Measurements from ENCODE around the gene TTC33. TPM values are rescaled to one million over a fixed set of nuclear protein-coding genes. Genes with fewer than 3 reads are reported as not detected.
A peak's percentile ranks its signal among the peaks of the same experiment; 100 is the strongest.

Gene TTC33
- total RNA-seq, 4 donors from 2014 or later: 6.4 to 67.3 (median 17.4) TPM

GRCh38 chr5:40555886-40556285, 199.9 kb downstream of the TTC33 start:
- DNase-seq: no peak
- intact Hi-C loops (cut with DNase I; ENCODE audit: low total_unique reads): no loop called here
- peaks cover 0 to 14% (median 4%) of the 10 kb centered on the region in 4 donors for H3K4me1 ChIP-seq
- no peak overlapping the region for H3K27ac ChIP-seq
- 69 to 79% methylated on average over 1 of the region's 1 CpG for WGBS, 2 donors (ENCODE audit: low coverage in 1 of 2)
- H3K36me3 ChIP-seq: no peaks in the 10 kb centered on the region
- no peaks in the 10 kb centered on the region for H3K9me3 ChIP-seq
- no peak overlapping the region for H3K4me3 ChIP-seq
- H3K27me3 ChIP-seq: no peaks in the 10 kb centered on the region
- no peak for TF ChIP-seq CTCF (IDR thresholded peaks at IDR 0.05)
- TF ChIP-seq POLR2AphosphoS5 (IDR thresholded peaks at IDR 0.05): no peak
- no peak for TF ChIP-seq POLR2A (IDR thresholded peaks at IDR 0.05)
- no peak for TF ChIP-seq EP300 (IDR thresholded peaks at IDR 0.05; ENCODE audit: low read depth)
- in situ Hi-C loops (cut with MboI; ENCODE audit: low pct_ligation_motif_present in 1 of 4, low pct_unique_long_range_greater_than_20kb in 1 of 4, low sequenced_read_pairs in 3 of 4): no loop called here

- Histone ChIP-seq H3K4me3 (no peak overlapping the region), H3K4me1 (peaks cover 0 to 14% (median 4%) of the 10 kb centered on the region in 4 donors), H3K27ac (no peak overlapping the region), H3K27me3 (no peaks in the 10 kb centered on the region), H3K36me3 (no peaks in the 10 kb centered on the region), H3K9me3 (no peaks in the 10 kb centered on the region)
- DNase-seq: peak; percentile 14
- in situ Hi-C loops (cut with MboI; ENCODE audit: low pct_ligation_motif_present in 1 of 4, low pct_unique_long_range_greater_than_20kb in 1 of 4, low sequenced_read_pairs in 3 of 4): no loop called here
- WGBS, 2 donors (ENCODE audit: low coverage in 1 of 2): 68 to 78% methylated on average over 1 of the region's 1 CpG
- TF ChIP-seq POLR2A (IDR thresholded peaks at IDR 0.05) (no peak), POLR2AphosphoS5 (IDR thresholded peaks at IDR 0.05) (no peak), EP300 (IDR thresholded peaks at IDR 0.05; ENCODE audit: low read depth) (no peak), CTCF (IDR thresholded peaks at IDR 0.05) (no peak)
- intact Hi-C loops (cut with DNase I; ENCODE audit: low total_unique reads): no loop called here
These were observed 200.9 kb downstream of the TTC33 start for GRCh38 chr5:40554813-40555212.

- no peak for TF ChIP-seq EP300 (IDR thresholded peaks at IDR 0.05; ENCODE audit: low read depth)
- no peak for TF ChIP-seq POLR2AphosphoS5 (IDR thresholded peaks at IDR 0.05)
- TF ChIP-seq POLR2A (IDR thresholded peaks at IDR 0.05): no peak
- TF ChIP-seq CTCF (IDR thresholded peaks at IDR 0.05): no peak
- no peaks in the 10 kb centered on the region for H3K36me3 ChIP-seq
- H3K9me3 ChIP-seq: no peaks in the 10 kb centered on the region
- in situ Hi-C loops (cut with MboI; ENCODE audit: low pct_ligation_motif_present in 1 of 4, low pct_unique_long_range_greater_than_20kb in 1 of 4, low sequenced_read_pairs in 3 of 4): no loop called here
- H3K4me3 ChIP-seq: no peak overlapping the region
- H3K27ac ChIP-seq: no peak overlapping the region
- peaks cover 0 to 14% (median 4%) of the 10 kb centered on the region in 4 donors for H3K4me1 ChIP-seq
- WGBS, 2 donors (ENCODE audit: low coverage in 1 of 2): 65% methylated on average over 1 of the region's 1 CpG; no CpG with 5 or more reads in 1 of the 2 donors
- intact Hi-C loops (cut with DNase I; ENCODE audit: low total_unique reads): no loop called here
- DNase-seq: no peak
- H3K27me3 ChIP-seq: no peaks in the 10 kb centered on the region
These were observed 201.7 kb downstream of the TTC33 start for GRCh38 chr5:40554054-40554453.

DNA sequence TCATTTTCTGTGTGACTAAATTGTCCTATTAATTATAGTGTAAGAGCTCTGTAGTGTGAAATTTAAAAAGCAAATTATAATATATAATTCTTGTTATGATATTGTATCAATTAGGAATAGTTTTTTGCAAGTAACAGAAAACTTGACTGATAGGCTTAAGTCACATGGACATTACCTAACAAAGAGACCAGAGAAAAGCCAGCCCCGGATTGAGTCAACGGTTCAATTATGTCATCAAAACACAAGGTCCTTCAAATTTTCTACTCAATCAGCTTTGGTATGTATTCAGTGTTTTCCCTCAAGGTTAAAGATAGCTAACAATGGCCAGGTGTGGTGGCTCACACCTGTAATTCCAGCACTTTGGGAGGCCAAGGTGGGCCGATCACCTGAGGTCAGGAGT, 202.8 kb downstream of the TTC33 start:
- Histone ChIP-seq H3K36me3 (no peaks in the 10 kb centered on the region), H3K4me1 (peaks cover 0 to 14% (median 4%) of the 10 kb centered on the region in 4 donors), H3K9me3 (no peaks in the 10 kb centered on the region), H3K4me3 (no peak overlapping the region), H3K27ac (no peak overlapping the region), H3K27me3 (no peaks in the 10 kb centered on the region)
- WGBS, 2 donors (ENCODE audit: low coverage in 1 of 2): 64 to 100% methylated on average over 2 to 3 of the region's 3 CpGs
- no peak for DNase-seq
- intact Hi-C loops (cut with DNase I; ENCODE audit: low total_unique reads) (no loop called here), in situ Hi-C loops (cut with MboI; ENCODE audit: low pct_ligation_motif_present in 1 of 4, low pct_unique_long_range_greater_than_20kb in 1 of 4, low sequenced_read_pairs in 3 of 4) (no loop called here)
- TF ChIP-seq POLR2A (IDR thresholded peaks at IDR 0.05): no peak
